GM18867 (cell line): ENCODE measurements around the gene CTXND2.
"Not testable (repeated sequence)": the region's sequence is repeated elsewhere in the genome, so short reads cannot be mapped to it uniquely, and the experiment has no call there.

ENCODE experiments used
- ATAC-seq: cut with Tn5 transposase; IDR thresholded peaks from one replicate; pipeline ENCODE4 v1.9.1; 2021; ENCODE audit warnings: mild to moderate bottlenecking, moderate library complexity; ENCODE audit not compliant: unreplicated experiment

The CTXND2 gene

DNA sequence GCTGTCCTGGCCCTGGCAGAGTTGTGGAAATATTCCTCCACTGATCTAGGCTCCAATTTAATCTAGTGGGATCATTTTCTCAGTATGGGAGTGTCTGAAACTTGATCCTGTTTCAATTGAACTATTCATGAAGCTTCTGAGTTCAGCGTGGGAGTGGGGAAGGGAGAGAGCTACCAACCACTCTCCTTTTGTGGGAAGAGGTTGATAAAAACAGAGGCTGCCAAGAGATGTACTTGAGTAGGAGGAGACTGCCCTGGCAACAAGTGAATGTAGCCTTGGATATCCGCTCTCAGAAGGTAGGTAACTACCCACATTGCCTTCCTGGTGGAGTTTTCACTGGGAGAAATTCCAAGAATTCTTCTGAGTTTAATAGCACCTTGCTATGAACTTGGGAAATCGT lies at the start of gene CTXND2:
CTXND2 (plus strand) TSS at position 119 of the 400 bp plus-strand sequence. CDS start 25,179 bp downstream, outside the sequence.
- ATAC-seq, result no peak

- ATAC-seq, result not testable (repeated sequence)
These were observed 46.1 kb upstream of the CTXND2 start for GRCh38 chr1:150840850-150841249.

DNA sequence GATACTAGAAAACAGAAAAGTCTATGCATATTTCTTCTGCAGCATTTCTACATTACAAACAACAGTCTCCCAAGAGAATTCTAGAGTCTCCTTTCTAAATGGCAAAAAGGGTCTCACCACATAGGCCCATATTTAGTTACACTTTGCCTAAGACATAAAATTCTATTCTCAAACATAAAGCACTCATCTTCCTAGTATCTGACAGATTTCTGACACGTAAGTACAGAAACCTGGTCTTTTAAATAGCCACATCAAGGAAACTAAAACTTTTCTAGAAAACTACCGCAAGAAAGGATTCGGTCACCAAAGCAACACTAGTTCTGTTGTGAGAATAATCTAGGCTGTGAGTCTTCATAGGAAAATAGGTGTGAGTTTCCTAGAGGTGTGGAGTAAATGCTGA lies 45.3 kb upstream of the CTXND2 start:
- no peak for ATAC-seq

GRCh38 chr1:150842343-150842742 lies 44.6 kb upstream of the CTXND2 start:
- no peak for ATAC-seq

DNA sequence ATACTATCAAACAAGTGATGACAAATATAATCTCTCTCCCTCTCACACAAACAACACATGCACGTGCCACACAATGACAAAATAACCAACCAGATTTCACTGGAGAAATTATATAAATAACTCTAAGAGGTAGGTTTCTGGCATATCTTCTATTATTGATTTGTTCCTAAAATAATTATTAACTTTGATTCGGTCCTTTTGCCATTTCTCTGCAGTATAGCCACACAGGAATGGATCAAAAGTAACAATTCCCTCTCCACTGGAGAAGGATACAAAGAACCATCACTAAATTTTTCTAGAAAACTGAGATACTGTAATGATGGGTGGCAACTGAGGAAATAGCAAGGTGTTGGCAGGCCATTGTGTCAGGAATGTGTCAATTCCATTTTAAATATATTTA lies 44.0 kb upstream of the CTXND2 start:
- no peak for ATAC-seq

- no peak for ATAC-seq
These were observed 43.5 kb upstream of the CTXND2 start for GRCh38 chr1:150843474-150843873.

GRCh38 chr1:150846473-150847146 lies 40.3 kb upstream of the CTXND2 start:
- ATAC-seq, result no peak

- ATAC-seq, result not testable (repeated sequence)
These were observed 36.1 kb upstream of the CTXND2 start for GRCh38 chr1:150850801-150851362.

- ATAC-seq, result not testable (repeated sequence)
These were observed 34.2 kb upstream of the CTXND2 start for GRCh38 chr1:150852734-150853133.

DNA sequence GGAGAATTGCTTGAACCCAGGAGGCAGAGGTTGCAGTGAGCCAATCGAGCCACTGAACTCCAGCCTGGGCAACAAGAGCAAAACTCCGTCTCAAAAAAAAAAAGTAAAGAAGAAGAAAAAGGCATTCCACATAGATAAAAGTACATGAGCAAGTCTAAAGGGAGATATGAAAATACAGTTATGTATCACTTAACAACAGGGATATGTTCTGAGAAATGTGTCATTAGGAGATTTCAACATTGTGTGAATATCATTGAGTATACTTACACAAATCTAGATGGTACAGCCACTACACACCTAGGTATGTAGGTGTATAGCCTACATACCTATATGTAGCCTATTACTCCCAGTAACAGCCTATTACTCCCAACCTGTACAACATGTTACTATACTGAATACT lies 23.2 kb upstream of the CTXND2 start:
- ATAC-seq, result no peak

- not testable (repeated sequence) for ATAC-seq
These were observed 22.7 kb upstream of the CTXND2 start for GRCh38 chr1:150864200-150864599.

- ATAC-seq, result no peak
These were observed 17.3 kb upstream of the CTXND2 start for GRCh38 chr1:150869683-150870082.

DNA sequence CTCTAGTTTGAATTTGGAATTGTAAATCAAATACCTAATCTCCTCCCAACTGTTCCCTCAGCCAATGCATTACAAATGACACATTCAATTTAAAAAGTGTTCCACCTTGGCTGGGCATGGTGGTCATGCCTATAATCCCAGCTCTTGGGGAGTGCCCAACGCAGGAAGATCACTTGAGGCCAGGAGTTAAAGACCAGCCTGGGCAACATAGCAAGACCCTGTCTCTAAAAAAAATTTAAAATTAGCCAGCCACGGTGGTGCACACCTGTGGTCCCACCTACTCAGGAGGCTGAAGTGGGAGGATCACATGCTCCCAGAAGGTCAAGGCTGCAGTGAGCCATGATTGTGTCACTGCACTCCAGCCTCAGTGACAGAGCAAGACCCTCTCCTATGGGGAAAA lies 14.4 kb upstream of the CTXND2 start:
- ATAC-seq, result no peak

DNA sequence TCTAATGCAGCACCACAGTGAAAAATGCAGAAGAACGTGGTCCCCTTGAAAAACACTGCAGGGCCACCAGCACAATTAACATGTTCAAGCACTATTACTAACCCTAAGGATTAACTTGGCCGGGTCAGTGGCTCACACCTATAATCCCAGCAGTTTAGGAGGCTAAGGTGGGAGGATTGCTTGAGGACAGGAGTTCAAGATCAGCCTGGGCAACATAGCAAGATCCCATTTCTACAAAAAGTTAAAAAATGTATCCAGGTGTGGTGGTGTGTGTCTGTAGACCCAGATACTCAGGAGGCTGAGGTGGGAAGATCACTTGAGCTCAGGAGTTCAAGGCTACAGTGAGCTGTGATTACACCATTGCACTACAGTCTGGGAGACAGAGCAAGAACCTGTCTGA lies 13.4 kb upstream of the CTXND2 start:
- no peak for ATAC-seq

GRCh38 chr1:150874455-150875196 lies 12.3 kb upstream of the CTXND2 start:
- ATAC-seq, result no peak

- no peak for ATAC-seq
These were observed 11.5 kb upstream of the CTXND2 start for GRCh38 chr1:150875197-150876118.

GRCh38 chr1:150876119-150876454 lies 10.8 kb upstream of the CTXND2 start:
- peak; percentile 25 for ATAC-seq

GRCh38 chr1:150878931-150879330 lies 8.0 kb upstream of the CTXND2 start:
- not testable (repeated sequence) for ATAC-seq

DNA sequence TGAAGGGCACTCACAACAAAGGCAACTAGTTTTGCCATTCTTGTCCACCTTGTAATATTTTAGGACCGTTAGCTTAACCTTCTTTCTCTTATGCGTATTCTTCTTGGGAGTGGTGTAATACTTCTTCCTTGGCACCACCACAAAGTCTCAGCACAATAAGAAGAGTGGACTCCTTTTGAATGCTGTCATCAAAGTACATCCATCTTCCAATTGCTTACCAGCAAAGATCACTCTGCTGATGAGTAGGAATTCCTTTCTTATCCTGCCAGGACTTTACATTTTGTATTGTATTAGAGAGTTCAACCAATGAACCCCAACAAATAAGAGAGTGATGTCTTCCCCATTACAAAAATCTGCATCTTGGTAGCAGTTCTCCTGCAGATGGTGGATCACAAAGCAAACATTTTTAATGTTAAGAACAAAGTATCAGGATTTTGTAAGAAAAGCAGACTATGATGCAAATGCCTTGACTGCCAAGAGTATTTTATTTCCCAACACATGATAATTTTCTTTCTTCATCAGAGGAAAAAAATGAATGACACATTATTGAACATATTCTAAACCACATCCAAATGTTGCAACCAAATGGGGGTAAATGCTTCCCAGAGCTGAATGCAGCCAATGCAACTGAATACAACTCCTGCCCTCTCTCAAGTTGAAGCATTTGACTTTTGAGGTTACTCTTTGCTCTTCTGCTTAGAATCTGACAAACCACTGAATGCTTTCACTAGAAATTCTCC lies 5.4 kb upstream of the CTXND2 start:
- ATAC-seq, result no peak

DNA sequence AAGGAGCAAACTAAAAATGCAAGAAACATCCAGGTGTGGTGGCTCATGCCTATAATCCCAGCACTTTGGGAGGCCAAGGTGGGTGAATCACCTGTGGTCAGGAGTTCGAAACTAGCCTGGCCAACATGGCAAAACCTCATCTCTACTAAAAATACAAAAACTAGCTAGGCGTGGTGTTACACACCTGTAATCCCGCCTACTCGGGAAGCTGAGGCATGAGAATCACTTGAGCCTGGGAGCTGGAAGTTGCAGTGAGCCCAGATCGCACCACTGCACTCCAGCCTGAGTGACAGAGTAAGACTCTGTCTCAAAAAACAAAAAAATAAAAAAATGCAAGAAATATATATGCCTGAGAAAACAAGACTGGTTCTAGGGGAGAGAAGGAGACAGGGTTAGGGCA lies 3.8 kb upstream of the CTXND2 start:
- not testable (repeated sequence) for ATAC-seq
